Natural killer cell (primary cell): ENCODE measurements around the gene L3MBTL3. TPM values are rescaled to one million over a fixed set of nuclear protein-coding genes. Genes with fewer than 3 reads are reported as not detected.

Source experiments
- ATAC-seq, 3 donors: fragments of 150-1000 bp in 2 of 3; fragments of 200-7000 bp in 1 of 3; cut with Tn5 transposase; 1 replicate in 1 of 3; 2 replicates in 2 of 3; pipeline ENCODE4 v1.10.0; 2021; ENCODE audit warnings: mild to moderate bottlenecking in 2 of 3, moderate library complexity in 2 of 3
- DNase-seq, 2 donors: peaks; one replicate each; pipeline versions ENCODE4 v3.0.0 to v3.0.0-alpha.2; 2013 to 2021; ENCODE audit warnings: mixed read lengths in 1 of 2
- H3K27ac ChIP-seq: one replicate; pipeline ENCODE4 v1.5.1; 2013; ENCODE audit warnings: mild to moderate bottlenecking, low read length
- H3K27me3 ChIP-seq: one replicate; pipeline ENCODE4 v1.6.1; 2013; ENCODE audit warnings: low read length; ENCODE audit not compliant: control insufficient read depth, insufficient read depth
- H3K36me3 ChIP-seq: one replicate; pipeline ENCODE4 v1.6.1; 2013; ENCODE audit warnings: low read length; ENCODE audit not compliant: control insufficient read depth, insufficient read depth
- H3K4me1 ChIP-seq: one replicate; pipeline ENCODE4 v1.6.1; 2013; ENCODE audit warnings: low read length; ENCODE audit not compliant: control insufficient read depth, insufficient read depth
- H3K4me3 ChIP-seq: one replicate; pipeline ENCODE4 v1.5.1; 2013; ENCODE audit warnings: low read length
- H3K9me3 ChIP-seq: one replicate; pipeline ENCODE4 v1.6.1; 2013; ENCODE audit warnings: low read length; ENCODE audit not compliant: control insufficient read depth, insufficient read depth
- H3K27ac Mint-ChIP-seq, 2 donors: one replicate each; pipeline ENCODE4 v1.8.0; 2022; ENCODE audit warnings: mild to moderate bottlenecking in 2 of 2, mixed read lengths in 2 of 2, moderate library complexity in 1 of 2
- H3K27me3 Mint-ChIP-seq, 2 donors: one replicate each; pipeline ENCODE4 v1.8.0; 2022; ENCODE audit warnings: low read depth in 2 of 2, mixed read lengths in 2 of 2
- H3K36me3 Mint-ChIP-seq: one replicate; pipeline ENCODE4 v1.8.0; 2022; ENCODE audit warnings: mixed read lengths
- H3K4me1 Mint-ChIP-seq, 2 donors: one replicate each; pipeline ENCODE4 v1.8.0; 2022; ENCODE audit warnings: mixed read lengths in 2 of 2
- H3K4me3 Mint-ChIP-seq: one replicate; pipeline ENCODE4 v1.8.0; 2022; ENCODE audit warnings: mild to moderate bottlenecking, moderate library complexity, mixed read lengths
- H3K9me3 Mint-ChIP-seq, 2 donors: one replicate each; pipeline ENCODE4 v1.8.0; 2022; ENCODE audit warnings: mixed read lengths in 2 of 2
- WGBS: methylation state at CpG from one replicate; pipeline ENCODE4 v1.1.7; 2013; ENCODE audit warnings: missing lambda C conversion rate; ENCODE audit not compliant: insufficient coverage; 5-methylcytosine and 5-hydroxymethylcytosine counted together
- intact Hi-C: fragments of 100-400 bp; cut with micrococcal nuclease; formaldehyde crosslinking; loops from one replicate; pipeline ENCODE4 v1.14.2; 2022
- total RNA-seq, 4 donors: library from RNA; stranded (reverse); fragments of 120-200 nt in 1 of 4; gene quantifications; one replicate each; pipeline versions ENCODE4 v1.2.3 to v1.2.4, GENCODE V29; 2013 to 2022
- TF ChIP-seq, protein P1 (sequence below): fragments of 200-600 bp; IDR thresholded peaks from one replicate; pipeline ENCODE4 v1.8.0; 2022; ENCODE audit warnings: antibody characterized with exemption

L3MBTL3 gene
- total RNA-seq, 3 donors from 2014 or later (not counting 1 experiment from before 2014, with no cell fraction given), result 24.1 to 42.4 (median 27.5) TPM

DNA sequence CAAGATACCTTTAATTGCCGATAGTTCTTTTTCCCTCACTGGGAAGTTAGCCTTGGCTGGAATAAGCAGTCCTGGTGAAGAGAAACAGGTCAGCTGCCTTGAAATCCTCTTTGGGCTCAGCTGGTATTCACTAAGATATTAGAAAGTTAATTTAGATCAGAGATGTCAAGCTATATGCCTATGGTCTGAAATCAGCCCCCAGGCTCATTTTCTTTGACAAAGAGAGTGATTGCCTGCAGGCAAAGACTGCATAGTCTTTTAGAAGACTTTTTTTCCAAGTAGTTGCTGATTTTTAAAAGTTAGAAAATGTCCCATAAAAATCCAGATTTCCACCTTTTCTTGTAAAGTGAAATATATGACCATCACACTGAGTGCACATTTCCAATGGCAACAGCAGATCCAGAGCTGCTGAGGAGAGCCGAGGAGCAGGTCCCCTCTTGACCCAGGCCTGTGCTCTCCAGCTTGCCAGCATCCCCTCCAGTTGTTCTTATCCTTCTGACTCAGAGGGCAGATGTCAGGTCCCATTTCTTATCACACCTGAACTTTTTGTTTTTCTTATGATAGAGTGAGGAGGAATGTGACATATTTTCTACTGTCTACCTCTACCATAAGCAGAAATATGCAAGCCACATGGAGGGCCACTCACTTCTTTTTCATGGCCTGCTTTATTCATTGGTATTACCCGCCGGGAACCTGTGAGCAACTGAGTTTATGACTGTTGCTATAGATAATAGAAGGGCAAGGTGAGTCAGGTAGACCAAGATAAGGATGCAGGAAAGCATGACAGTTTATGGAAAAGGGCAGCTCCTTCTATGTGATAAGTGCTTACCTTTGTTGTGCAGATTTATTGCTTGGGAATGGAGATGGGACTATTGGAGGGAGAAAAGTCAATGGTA is 17.6 kb upstream of the L3MBTL3 start:
- peaks cover 9 to 30% of the 10 kb centered on the region in 2 donors for H3K27me3 Mint-ChIP-seq
- no peaks in the 10 kb centered on the region for H3K9me3 Mint-ChIP-seq
- Histone ChIP-seq H3K4me3 (no peak overlapping the region), H3K27me3 (no peaks in the 10 kb centered on the region), H3K27ac (no peak overlapping the region), H3K36me3 (no peaks in the 10 kb centered on the region), H3K4me1 (no peaks in the 10 kb centered on the region), H3K9me3 (no peaks in the 10 kb centered on the region)
- intact Hi-C loops, result no loop called here
- no peak overlapping the region for H3K27ac Mint-ChIP-seq
- no peaks in the 10 kb centered on the region for H3K4me1 Mint-ChIP-seq
- TF ChIP-seq, protein P1, sequence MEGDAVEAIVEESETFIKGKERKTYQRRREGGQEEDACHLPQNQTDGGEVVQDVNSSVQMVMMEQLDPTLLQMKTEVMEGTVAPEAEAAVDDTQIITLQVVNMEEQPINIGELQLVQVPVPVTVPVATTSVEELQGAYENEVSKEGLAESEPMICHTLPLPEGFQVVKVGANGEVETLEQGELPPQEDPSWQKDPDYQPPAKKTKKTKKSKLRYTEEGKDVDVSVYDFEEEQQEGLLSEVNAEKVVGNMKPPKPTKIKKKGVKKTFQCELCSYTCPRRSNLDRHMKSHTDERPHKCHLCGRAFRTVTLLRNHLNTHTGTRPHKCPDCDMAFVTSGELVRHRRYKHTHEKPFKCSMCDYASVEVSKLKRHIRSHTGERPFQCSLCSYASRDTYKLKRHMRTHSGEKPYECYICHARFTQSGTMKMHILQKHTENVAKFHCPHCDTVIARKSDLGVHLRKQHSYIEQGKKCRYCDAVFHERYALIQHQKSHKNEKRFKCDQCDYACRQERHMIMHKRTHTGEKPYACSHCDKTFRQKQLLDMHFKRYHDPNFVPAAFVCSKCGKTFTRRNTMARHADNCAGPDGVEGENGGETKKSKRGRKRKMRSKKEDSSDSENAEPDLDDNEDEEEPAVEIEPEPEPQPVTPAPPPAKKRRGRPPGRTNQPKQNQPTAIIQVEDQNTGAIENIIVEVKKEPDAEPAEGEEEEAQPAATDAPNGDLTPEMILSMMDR, result no peak
- ATAC-seq (no peak), DNase-seq (no peak)
- no peaks in the 10 kb centered on the region for H3K36me3 Mint-ChIP-seq
- 84% methylated on average over 4 of the region's 4 CpGs for WGBS
- no peak overlapping the region for H3K4me3 Mint-ChIP-seq

DNA sequence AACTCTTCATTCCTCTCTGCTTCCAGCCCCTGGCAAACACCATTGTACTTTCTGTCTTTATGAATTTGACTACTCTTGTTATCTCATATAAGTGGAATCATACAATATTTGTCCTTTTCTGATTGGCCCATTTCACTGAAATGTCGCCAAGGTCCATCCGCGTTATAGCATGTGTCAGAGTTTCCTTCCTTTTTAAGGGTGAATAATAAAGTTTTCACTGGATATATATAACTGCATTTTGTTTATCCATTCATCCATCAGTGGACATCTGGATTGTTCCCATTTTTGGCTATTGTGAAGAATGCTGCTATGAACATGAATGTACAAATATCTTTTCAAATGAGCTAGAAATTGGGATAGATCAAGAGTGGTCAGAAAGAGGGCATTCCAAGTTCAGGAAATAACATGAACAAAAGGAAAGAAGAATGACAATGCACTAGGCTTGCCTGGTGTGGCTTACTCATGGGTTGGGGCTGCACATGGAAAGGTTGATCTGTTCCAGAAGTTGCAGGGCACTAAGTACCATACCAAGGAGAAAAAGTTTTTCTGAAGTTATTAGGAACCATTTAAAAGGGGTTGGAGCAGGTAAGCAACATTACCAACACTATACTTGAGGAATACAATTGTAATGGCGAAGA is 10.0 kb upstream of the L3MBTL3 start:
- 100% methylated on average over 2 of the region's 4 CpGs for WGBS
- H3K36me3 ChIP-seq, result no peaks in the 10 kb centered on the region
- H3K4me3 Mint-ChIP-seq, result no peak overlapping the region
- no peaks in the 10 kb centered on the region for H3K4me1 Mint-ChIP-seq
- H3K9me3 ChIP-seq, result no peaks in the 10 kb centered on the region
- no peaks in the 10 kb centered on the region for H3K36me3 Mint-ChIP-seq
- H3K4me1 ChIP-seq, result no peaks in the 10 kb centered on the region
- no peaks in the 10 kb centered on the region for H3K27me3 ChIP-seq
- H3K27ac Mint-ChIP-seq, result no peak overlapping the region
- intact Hi-C loops, result no loop called here
- H3K4me3 ChIP-seq, result no peak overlapping the region
- H3K27ac ChIP-seq, result no peak overlapping the region
- H3K9me3 Mint-ChIP-seq, result no peaks in the 10 kb centered on the region
- TF ChIP-seq, protein P1, result no peak
- no peak for DNase-seq
- no peak for ATAC-seq
- peaks cover 7 to 30% of the 10 kb centered on the region in 2 donors for H3K27me3 Mint-ChIP-seq

DNA sequence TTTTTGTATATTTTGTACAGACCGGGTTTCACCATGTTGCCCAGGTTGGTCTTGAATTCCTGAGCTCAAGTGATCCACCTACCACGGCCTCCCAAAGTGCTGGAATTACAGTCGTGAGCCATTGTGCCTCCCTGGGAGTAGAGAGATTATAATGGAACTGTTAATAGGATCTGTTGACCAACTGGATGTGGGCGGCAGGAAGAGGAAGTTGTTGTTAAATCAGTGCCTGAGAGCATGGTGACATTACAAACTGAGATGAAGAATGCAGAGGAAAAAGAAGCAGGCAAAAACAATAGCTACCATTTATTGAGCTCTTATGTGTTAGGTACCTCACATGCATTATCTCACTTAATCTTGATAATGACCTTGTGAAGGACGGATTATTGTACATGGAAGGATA is 9.2 kb upstream of the L3MBTL3 start:
- DNase-seq, result no peak
- TF ChIP-seq, protein P1, result no peak
- Mint-ChIP-seq H3K4me3 (no peak overlapping the region), H3K4me1 (no peaks in the 10 kb centered on the region), H3K9me3 (no peaks in the 10 kb centered on the region), H3K27me3 (peaks cover 7 to 25% of the 10 kb centered on the region in 2 donors), H3K27ac (no peak overlapping the region), H3K36me3 (no peaks in the 10 kb centered on the region)
- Histone ChIP-seq H3K27ac (no peak overlapping the region), H3K4me3 (no peak overlapping the region), H3K4me1 (no peaks in the 10 kb centered on the region), H3K9me3 (no peaks in the 10 kb centered on the region), H3K27me3 (no peaks in the 10 kb centered on the region), H3K36me3 (no peaks in the 10 kb centered on the region)
- intact Hi-C loops, result no loop called here
- 56% methylated on average over 4 of the region's 5 CpGs for WGBS
- ATAC-seq, result no peak
